Brain microvascular endothelial cell (primary cell): ENCODE data around the gene CPA5.

ENCODE experiments used
- DNase-seq: peaks from one replicate; pipeline ENCODE4 v3.0.0-alpha.2; 2020
- H3K27ac ChIP-seq: fragments of 250-450 bp; sonication (Bioruptor Pico); 2 replicates; pipeline ENCODE4 v1.5.1; 2020; ENCODE audit warnings: mild to moderate bottlenecking, moderate library complexity
- H3K27me3 ChIP-seq: fragments of 250-450 bp; sonication (Bioruptor Pico); replicated peaks from 2 replicates; pipeline ENCODE4 v1.5.1; 2020; ENCODE audit warnings: mild to moderate bottlenecking
- H3K36me3 ChIP-seq: fragments of 250-450 bp; sonication (Bioruptor Pico); replicated peaks from 2 replicates; pipeline ENCODE4 v1.5.1; 2020; ENCODE audit warnings: mild to moderate bottlenecking
- H3K4me3 ChIP-seq: 2 replicates; pipeline ENCODE4 v1.5.1; 2011; ENCODE audit warnings: low read depth, mild to moderate bottlenecking, control low read depth, low read length, moderate library complexity
- CTCF ChIP-seq: IDR thresholded peaks from 2 replicates; pipeline ENCODE4 v1.5.1; 2011; ENCODE audit warnings: low read depth, mild to moderate bottlenecking, moderate library complexity, low read length, control low read depth, inconsistent platforms; ENCODE audit errors: missing control alignments
- in situ Hi-C: cut with HindIII; loops from 2 replicates; pipeline ENCODE4 v1.10.0; 2017; ENCODE audit warnings: low sequenced_read_pairs, low pct_ligation_motif_present

CPA5 gene

GRCh38 chr7:130346177-130346905, 1.7 kb downstream of the CPA5 start:
- H3K27ac ChIP-seq, result no peak overlapping the region
- DNase-seq, result no peak
- in situ Hi-C loops, result no loop called here
- no peak for TF ChIP-seq CTCF
- no peaks in the 10 kb centered on the region for H3K36me3 ChIP-seq
- H3K4me3 ChIP-seq, result no peak overlapping the region
- no peaks in the 10 kb centered on the region for H3K27me3 ChIP-seq

- in situ Hi-C loops, result no loop called here
- no peak for TF ChIP-seq CTCF
- H3K27ac ChIP-seq, result no peak overlapping the region
- no peak overlapping the region for H3K4me3 ChIP-seq
- no peaks in the 10 kb centered on the region for H3K36me3 ChIP-seq
- H3K27me3 ChIP-seq, result no peaks in the 10 kb centered on the region
- no peak for DNase-seq
Observed at GRCh38 chr7:130346941-130347340, 2.3 kb downstream of the CPA5 start.

- H3K4me3 ChIP-seq, result no peak overlapping the region
- in situ Hi-C loops, result no loop called here
- H3K27me3 ChIP-seq, result no peaks in the 10 kb centered on the region
- TF ChIP-seq CTCF, result no peak
- H3K36me3 ChIP-seq, result no peaks in the 10 kb centered on the region
- DNase-seq, result no peak
- H3K27ac ChIP-seq, result no peak overlapping the region
Observed at GRCh38 chr7:130349911-130350782, 5.5 kb downstream of the CPA5 start.

GRCh38 chr7:130350945-130351790, 6.6 kb downstream of the CPA5 start:
- TF ChIP-seq CTCF, result no peak
- no peaks in the 10 kb centered on the region for H3K27me3 ChIP-seq
- H3K4me3 ChIP-seq, result no peak overlapping the region
- no peaks in the 10 kb centered on the region for H3K36me3 ChIP-seq
- in situ Hi-C loops, result no loop called here
- no peak for DNase-seq
- H3K27ac ChIP-seq, result no peak overlapping the region

- no peaks in the 10 kb centered on the region for H3K36me3 ChIP-seq
- no peak overlapping the region for H3K27ac ChIP-seq
- DNase-seq, result no peak
- no peaks in the 10 kb centered on the region for H3K27me3 ChIP-seq
- no peak overlapping the region for H3K4me3 ChIP-seq
- in situ Hi-C loops, result no loop called here
- no peak for TF ChIP-seq CTCF
Observed at GRCh38 chr7:130351791-130352090, 7.1 kb downstream of the CPA5 start.
